Measurements from ENCODE around the gene PTPRG.

Gene PTPRG

DNA sequence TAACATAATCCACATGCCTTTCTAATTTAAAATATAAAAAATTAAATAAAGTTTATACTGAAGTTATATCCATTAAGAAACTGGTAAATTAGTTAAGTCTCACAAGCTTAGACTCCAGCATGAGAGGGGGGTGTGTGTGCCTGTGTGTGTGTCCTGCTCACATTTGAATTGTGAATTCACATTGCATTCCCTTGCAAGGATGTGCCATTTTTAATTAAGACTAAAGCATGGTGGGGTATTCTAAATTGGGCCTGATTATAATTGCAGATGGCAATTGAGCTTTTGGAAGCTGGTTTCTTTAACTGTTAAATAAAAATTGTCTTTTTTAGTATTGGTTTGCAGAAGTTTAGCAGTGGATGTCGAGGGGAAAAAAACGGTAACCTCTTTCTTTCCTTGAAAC lies 56.9 kb downstream of the PTPRG start:
- DNase-seq (ENCODE audit: low read depth in 2 of 2) = no peak

GRCh38 chr3:61618871-61619270 lies 57.5 kb downstream of the PTPRG start:
- no peak for DNase-seq (ENCODE audit: low read depth in 2 of 2)

DNA sequence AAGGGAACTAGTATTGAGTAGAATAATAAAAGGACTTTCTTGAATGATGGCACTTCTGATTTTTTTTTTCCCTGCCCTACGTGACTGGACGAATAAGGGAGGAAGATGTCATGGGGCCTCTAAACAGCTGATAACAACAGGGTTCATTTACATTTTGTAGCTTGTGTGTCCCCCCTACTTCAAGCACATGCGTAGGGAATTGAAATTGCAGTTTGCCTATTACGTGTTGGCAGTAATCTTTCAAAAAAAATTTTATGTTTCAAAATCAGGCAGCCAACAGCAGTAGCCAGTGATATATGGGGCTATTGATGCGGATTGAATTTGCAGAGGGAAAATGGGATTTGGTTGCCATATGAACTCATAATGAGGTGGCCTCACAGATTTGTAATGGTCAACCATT lies 58.7 kb downstream of the PTPRG start:
- DNase-seq (ENCODE audit: low read depth in 2 of 2) = no peak

GRCh38 chr3:61624300-61624699 lies 62.9 kb downstream of the PTPRG start:
- no peak for DNase-seq (ENCODE audit: low read depth in 2 of 2)

DNA sequence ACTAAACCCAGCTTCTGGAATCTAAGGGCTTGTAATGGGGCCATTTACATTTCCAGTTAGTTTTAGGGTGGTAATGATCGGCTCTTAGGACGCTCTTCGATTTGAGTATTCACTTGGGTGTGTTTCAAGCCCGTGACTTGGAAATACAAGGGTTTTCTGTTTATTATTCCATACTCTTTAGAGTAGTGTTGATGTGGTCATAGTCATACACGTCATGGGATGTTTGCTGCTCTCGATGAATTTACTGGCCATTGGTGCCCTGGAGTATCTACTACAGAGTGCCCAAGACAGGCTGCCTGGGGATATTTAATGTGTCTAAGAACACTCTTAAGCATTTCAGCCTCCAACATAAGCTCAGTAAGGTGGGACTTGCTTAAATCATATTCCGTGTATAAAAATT lies 64.1 kb downstream of the PTPRG start:
- DNase-seq (ENCODE audit: low read depth in 2 of 2) = no peak

GRCh38 chr3:61626484-61626883 lies 65.1 kb downstream of the PTPRG start:
- DNase-seq (ENCODE audit: low read depth in 2 of 2) = no peak

DNA sequence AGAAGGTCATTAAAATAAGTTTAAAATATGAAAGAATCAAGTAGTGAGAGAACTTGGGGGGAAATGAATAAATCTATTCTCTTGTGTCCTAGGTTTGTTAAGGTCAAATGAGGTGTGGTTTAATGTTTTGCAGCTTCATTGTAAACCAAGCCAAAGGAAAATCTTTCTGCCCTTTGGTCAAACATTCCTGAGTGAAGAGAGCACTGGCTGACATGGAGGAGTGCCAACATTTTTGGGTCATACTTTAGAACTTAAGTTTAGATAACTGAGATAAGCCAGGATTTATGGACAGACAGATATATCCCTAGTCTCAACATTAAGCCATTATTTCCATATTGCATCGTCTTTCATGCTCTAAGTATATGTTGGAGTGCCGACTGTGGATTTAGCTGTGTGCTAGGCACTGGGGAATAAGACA lies 66.4 kb downstream of the PTPRG start:
- DNase-seq (ENCODE audit: low read depth in 2 of 2) = no peak

DNA sequence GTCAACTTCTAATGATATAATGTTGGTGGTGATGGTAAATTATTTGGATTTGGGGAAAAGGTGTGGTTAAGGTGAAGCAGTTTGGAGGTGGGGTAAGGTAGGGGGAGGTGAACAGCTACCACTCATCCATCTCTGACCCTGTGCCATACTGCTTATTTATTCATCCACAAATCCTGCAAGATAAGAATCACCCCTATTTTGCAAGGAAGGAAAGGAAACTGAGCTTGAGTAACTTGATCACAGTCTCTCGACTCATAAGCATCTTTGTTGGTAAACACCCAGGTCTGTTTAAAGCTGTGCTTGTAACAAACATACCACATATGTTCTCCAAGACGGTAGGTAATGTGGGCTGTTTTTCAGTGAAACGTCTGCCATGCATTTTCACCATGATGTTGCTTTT lies 67.3 kb downstream of the PTPRG start:
- DNase-seq (ENCODE audit: low read depth in 2 of 2) = no peak

GRCh38 chr3:61629442-61629841 lies 68.1 kb downstream of the PTPRG start:
- DNase-seq (ENCODE audit: low read depth in 2 of 2) = no peak

DNA sequence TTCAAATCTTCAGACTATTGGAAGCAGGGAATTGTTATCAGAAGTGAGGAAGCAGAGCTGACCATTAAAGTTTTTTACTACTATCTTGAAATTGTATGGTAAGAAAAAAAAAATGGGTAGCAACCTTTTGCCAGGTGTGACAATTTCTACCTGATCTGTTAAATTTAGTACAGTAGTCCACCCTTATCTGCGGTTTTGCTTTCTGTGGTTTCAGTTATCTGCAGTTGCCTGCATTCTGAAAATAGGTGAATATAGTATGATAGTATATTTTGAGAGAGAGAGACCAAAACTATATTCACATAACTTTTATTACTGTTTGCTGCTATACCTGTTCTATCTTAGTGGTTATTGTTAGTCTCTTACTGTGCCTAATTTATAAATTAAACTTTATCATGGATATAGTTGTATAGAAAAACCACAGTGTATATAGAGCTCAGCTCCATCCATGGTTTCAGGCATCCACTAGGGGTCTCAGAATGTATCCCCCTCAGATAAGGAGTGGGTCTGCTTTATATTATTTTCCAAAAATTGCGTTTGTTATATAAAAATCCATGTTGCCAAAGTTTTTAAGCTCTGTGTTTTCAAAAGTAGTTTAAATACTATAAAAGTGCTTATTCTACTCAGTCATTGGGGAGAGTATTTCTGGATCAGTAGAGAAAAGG lies 69.9 kb downstream of the PTPRG start:
- DNase-seq (ENCODE audit: low read depth in 2 of 2) = no peak

DNA sequence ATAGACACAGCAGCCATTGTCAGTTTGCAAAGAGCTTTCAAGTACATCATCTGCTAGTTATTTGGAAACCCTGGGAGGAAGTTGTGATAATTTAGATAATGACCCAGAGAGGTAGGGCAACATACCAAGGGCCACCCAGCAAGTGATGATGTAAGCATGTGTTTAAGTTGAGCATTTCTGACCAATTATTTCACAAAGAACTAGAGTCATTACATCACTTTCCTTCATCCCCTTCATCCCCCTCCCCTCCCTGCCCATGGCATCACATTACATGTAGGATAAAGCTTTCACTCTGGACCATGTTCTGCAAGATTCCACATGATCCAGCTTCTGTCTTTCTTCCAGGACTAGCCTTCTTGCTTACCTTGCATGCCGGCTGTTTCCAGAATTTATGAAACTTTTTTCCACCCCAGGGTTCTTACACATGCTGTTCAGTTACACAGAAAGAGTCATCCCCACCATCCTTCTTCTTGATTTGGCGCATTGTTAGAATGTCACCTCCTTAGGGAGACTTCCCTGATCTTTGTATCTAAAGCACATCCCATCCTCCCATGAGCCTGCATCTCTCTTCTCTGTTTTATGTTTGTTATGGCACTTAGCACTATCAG lies 71.3 kb downstream of the PTPRG start:
- DNase-seq (ENCODE audit: low read depth in 2 of 2) = no peak

DNA sequence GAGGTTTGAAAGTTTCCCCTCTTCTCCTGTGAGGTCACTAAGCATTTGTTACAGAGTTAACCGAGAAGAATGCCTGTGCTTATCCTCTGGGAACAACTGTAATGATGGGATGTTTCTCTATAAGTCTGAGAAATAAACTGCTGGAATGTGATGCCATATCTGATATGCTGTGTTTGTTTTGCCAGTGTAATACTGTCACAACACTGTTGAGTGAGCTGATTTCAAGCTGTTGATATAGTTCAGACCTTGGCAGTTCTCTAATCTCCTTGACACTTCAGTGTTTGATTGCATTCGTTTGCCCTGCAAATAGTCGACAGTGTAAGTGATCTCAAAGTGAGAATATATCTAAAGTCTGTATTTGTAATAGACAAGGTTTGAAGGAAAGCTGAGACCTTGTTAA lies 73.3 kb downstream of the PTPRG start:
- DNase-seq (ENCODE audit: low read depth in 2 of 2) = no peak

GRCh38 chr3:61637088-61638051 lies 76.0 kb downstream of the PTPRG start:
- DNase-seq (ENCODE audit: low read depth in 2 of 2) = no peak

- no peak for DNase-seq (ENCODE audit: low read depth in 2 of 2)
Measured at GRCh38 chr3:61638741-61639140, 77.4 kb downstream of the PTPRG start.

DNA sequence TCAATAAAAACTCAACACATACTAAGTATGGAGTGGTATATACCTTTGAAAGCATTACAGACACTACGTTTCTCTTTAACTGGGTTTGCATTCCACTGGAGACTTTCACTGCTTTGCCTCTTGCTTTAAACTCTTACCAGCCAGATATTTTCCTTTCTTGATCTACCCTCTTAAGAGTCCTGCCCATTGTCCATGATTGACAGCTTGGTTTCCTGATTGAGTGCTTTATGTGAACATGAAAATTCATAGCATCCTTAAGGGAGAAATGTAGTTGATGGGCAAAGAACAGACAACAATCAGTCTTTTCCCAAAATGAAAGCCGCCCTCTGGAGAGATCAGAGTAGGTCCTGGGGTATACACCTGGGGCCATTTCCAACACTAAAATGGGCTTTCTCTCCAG lies 78.6 kb downstream of the PTPRG start:
- no peak for DNase-seq (ENCODE audit: low read depth in 2 of 2)

- DNase-seq (ENCODE audit: low read depth in 2 of 2) = no peak
Measured at GRCh38 chr3:61645148-61645547, 83.8 kb downstream of the PTPRG start.

GRCh38 chr3:61646360-61646759 lies 85.0 kb downstream of the PTPRG start:
- DNase-seq (ENCODE audit: low read depth in 2 of 2) = no peak

DNA sequence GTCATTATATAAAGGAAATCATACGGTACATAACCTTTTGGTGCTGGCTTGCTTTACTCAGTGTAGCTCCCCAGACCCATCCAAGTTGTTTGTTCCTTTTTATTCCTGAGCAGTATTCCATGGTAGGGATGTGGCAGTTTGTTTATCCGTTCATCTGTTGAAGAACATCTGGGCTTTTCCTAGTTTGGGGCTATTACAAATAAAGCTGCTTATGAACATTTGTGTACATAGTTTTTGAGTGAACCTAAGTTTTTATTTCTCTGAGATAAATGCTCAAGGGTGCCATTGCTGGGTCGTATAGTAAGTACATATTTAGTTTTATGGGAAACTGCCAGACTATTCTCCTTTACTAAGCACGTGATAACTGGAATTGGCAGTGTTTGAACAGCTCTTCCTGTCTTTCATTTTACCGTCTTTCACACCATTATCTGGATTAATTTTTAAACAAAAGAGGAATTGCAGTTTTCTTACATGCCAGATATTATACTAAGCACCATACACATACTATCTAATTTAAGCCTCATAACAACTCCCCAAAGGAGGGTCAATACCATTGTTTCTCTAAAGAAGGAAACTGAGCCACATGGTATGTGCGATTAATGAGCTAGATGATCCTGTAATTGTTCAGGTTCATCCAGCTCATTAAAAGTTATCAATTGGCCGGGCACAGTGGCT lies 85.6 kb downstream of the PTPRG start:
- DNase-seq (ENCODE audit: low read depth in 2 of 2) = no peak

DNA sequence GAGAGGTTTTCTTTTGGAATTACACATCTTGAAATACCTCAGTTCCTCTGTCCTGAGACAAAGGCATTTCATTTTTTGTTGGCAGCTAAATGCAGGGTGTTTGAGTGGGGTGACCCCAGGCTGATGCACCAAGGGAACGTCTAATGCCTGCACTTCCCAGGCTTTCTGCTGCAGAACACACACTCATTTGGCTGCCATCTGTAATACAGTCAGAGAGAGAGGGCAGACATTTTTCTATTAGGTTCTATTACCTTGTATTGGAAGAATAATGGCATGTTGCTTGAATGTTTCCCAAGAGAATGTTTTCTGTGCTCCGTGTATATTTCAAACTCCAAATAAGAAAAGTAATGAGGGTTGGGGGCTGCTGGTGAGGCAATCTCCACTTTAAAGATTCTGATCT lies 87.1 kb downstream of the PTPRG start:
- DNase-seq (ENCODE audit: low read depth in 2 of 2) = no peak

- DNase-seq (ENCODE audit: low read depth in 2 of 2) = no peak
Measured at GRCh38 chr3:61649381-61650170, 88.2 kb downstream of the PTPRG start.

GRCh38 chr3:61650276-61650675 lies 88.9 kb downstream of the PTPRG start:
- no peak for DNase-seq (ENCODE audit: low read depth in 2 of 2)
